HCT116 (cell line): ENCODE results near the gene SEC16A.

Experiments
- EZH2 ChIP-seq: fragments of 200-600 bp; sonication (generic); IDR thresholded peaks from 2 replicates; pipeline ENCODE4 v1.6.1; 2017; ENCODE audit warnings: antibody characterized with exemption, mixed run types
- POLR2AphosphoS5 ChIP-seq: IDR thresholded peaks from 2 replicates; pipeline ENCODE4 v1.6.1; 2011; ENCODE audit warnings: mild to moderate bottlenecking, low read depth, low read length, moderate library complexity
- TF ChIP-seq, protein P1 (sequence below), 3 experiments: fragments of 200-600 bp in 1 of 3; sonication (generic) in 1 of 3; IDR thresholded peaks in 2 of 3; conservative IDR thresholded peaks in 1 of 3; 2 replicates each; pipeline ENCODE4 v1.5.1; 2012 to 2017; ENCODE audit warnings: low read depth in 2 of 3, low read length in 2 of 3, antibody characterized with exemption in 1 of 3, borderline replicate concordance in 1 of 3, control low read depth in 1 of 3, mild to moderate bottlenecking in 1 of 3, mixed read lengths in 1 of 3, mixed run types in 1 of 3, moderate library complexity in 1 of 3; ENCODE audit not compliant: insufficient read depth in 1 of 3

DNA sequence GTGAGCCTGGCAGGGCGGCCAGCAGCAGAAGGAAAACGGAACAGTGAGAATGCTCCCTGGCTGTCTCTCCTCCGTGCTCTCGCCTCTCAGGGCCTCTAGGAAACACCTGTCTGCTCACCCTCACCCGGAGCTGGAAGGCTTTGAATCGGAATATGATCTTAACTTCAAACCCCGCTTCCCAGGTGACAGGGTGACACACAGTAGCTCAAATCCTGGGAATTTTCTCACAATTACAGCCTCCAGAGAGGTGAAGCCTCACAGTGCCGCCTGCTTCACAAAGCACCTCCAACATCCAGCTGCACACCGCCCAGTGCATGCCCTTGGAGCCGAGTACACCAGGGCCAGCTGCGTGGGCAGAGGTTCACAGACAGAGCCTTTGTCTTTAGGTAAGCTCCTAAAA lies 12.5 kb downstream of the SEC16A start:
- TF ChIP-seq, protein P1, sequence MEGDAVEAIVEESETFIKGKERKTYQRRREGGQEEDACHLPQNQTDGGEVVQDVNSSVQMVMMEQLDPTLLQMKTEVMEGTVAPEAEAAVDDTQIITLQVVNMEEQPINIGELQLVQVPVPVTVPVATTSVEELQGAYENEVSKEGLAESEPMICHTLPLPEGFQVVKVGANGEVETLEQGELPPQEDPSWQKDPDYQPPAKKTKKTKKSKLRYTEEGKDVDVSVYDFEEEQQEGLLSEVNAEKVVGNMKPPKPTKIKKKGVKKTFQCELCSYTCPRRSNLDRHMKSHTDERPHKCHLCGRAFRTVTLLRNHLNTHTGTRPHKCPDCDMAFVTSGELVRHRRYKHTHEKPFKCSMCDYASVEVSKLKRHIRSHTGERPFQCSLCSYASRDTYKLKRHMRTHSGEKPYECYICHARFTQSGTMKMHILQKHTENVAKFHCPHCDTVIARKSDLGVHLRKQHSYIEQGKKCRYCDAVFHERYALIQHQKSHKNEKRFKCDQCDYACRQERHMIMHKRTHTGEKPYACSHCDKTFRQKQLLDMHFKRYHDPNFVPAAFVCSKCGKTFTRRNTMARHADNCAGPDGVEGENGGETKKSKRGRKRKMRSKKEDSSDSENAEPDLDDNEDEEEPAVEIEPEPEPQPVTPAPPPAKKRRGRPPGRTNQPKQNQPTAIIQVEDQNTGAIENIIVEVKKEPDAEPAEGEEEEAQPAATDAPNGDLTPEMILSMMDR (IDR thresholded peaks at IDR 0.05 in 2 of 3, conservative IDR thresholded peaks at IDR 0.05 in 1 of 3; ENCODE audit: borderline replicate concordance in 1 of 3, insufficient read depth in 1 of 3, low read depth in 2 of 3, low read length in 2 of 3), result no peak
- TF ChIP-seq POLR2AphosphoS5, result no peak
- no peak for TF ChIP-seq EZH2
